ENCODE data around the gene NELFA.

GRCh38 chr4:1997712-1998111, 11.1 kb downstream of the NELFA start:
- TF ChIP-seq CTCF (IDR thresholded peaks at IDR 0.05) (no peak), EP300 (IDR thresholded peaks at IDR 0.05) (no peak), POLR2A (IDR thresholded peaks at IDR 0.05) (no peak)
